Mammary epithelial cell (primary cell): ENCODE results near the gene PPT2.

Source experiments
- EZH2 ChIP-seq: IDR thresholded peaks from 2 replicates; pipeline ENCODE4 v1.6.1; 2012; ENCODE audit warnings: low read length, inconsistent platforms, borderline replicate concordance
- TF ChIP-seq, protein P1 (sequence below), 2 donors: IDR thresholded peaks in 1 of 2; conservative IDR thresholded peaks in 1 of 2; 2 replicates each; pipeline ENCODE4 v1.5.1; 2011 to 2012; ENCODE audit warnings: inconsistent platforms in 2 of 2, low read length in 2 of 2, mild to moderate bottlenecking in 2 of 2, control low read depth in 1 of 2, low read depth in 1 of 2; ENCODE audit not compliant: insufficient read depth in 1 of 2; ENCODE audit errors: extremely low read depth in 1 of 2

DNA sequence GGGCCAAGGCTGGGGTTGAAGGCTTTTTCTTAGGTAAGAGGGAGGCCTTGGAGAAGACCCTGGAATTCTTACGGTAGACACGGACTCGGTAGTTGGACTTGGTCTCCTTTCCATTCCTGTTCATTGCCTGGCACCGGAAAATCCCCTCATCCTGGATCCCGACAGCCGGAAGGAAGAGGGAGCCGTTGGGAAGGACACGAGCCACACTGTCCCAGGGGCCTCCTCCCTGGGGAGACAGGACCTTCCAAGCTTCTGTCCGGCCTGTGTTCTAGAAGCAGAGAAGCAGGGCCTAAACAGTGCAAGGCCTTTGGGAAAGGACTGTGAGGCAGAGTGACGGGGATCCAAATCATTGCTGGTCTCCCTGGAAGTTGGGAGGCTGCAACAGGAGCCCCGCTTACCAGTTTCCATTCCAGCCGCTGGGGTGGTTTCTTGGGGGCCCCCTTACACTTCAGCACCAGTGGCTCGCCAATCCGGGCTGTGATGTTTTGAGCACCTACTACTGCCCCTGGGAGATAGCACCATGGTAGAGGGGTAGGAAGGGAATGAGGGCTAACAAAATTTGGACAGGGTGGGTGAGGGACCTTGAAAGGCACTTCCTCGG, 29.6 kb downstream of the PPT2 start:
- TF ChIP-seq, protein P1, sequence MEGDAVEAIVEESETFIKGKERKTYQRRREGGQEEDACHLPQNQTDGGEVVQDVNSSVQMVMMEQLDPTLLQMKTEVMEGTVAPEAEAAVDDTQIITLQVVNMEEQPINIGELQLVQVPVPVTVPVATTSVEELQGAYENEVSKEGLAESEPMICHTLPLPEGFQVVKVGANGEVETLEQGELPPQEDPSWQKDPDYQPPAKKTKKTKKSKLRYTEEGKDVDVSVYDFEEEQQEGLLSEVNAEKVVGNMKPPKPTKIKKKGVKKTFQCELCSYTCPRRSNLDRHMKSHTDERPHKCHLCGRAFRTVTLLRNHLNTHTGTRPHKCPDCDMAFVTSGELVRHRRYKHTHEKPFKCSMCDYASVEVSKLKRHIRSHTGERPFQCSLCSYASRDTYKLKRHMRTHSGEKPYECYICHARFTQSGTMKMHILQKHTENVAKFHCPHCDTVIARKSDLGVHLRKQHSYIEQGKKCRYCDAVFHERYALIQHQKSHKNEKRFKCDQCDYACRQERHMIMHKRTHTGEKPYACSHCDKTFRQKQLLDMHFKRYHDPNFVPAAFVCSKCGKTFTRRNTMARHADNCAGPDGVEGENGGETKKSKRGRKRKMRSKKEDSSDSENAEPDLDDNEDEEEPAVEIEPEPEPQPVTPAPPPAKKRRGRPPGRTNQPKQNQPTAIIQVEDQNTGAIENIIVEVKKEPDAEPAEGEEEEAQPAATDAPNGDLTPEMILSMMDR (conservative IDR thresholded peaks at IDR 0.05 in 1 of 2, IDR thresholded peaks at IDR 0.05 in 1 of 2; ENCODE audit: extremely low read depth in 1 of 2, insufficient read depth in 1 of 2, low read depth in 1 of 2, low read length in 2 of 2): no peak
- TF ChIP-seq EZH2: no peak
